Pancreas (tissue), 10 donors: ENCODE measurements around the gene FAM186B. TPM values are rescaled to one million over a fixed set of nuclear protein-coding genes. Genes with fewer than 3 reads are reported as not detected.

Experiments used
- ATAC-seq, 4 donors: fragments of 200-7000 bp; cut with Tn5 transposase; one replicate each; pipeline versions ENCODE4 v1.8.0 to v1.9.1; 2020; ENCODE audit warnings: mild to moderate bottlenecking in 4 of 4, moderate library complexity in 4 of 4
- DNase-seq, 6 donors: peaks; one replicate each; pipeline ENCODE4 v3.0.0-alpha.2; 2020
- FAIRE-seq: peaks from 2 replicates; lab custom pipeline; 2012; peaks lifted over from hg19 to GRCh38; lab: Jason Lieb, UNC
- H3K27ac ChIP-seq, 4 donors: fragments of 200-600 bp; sonication (generic); 1 replicate in 3 of 4; 2 replicates in 1 of 4; pipeline versions ENCODE4 v1.5.0 to v1.8.0; 2020
- H3K27me3 ChIP-seq, 4 donors: fragments of 200-600 bp; one replicate each; pipeline ENCODE4 v1.8.0; 2021
- H3K36me3 ChIP-seq, 3 donors: fragments of 200-600 bp; sonication (generic) in 1 of 3; one replicate each; pipeline versions ENCODE4 v1.5.0 to v1.8.0; 2020 to 2021
- H3K4me1 ChIP-seq, 3 donors: fragments of 200-600 bp; one replicate each; pipeline ENCODE4 v1.8.0; 2021
- H3K4me3 ChIP-seq, 4 donors: fragments of 200-600 bp; sonication (generic) in 2 of 4; one replicate each; pipeline versions ENCODE4 v1.5.0 to v1.8.0; 2020 to 2021
- H3K9me3 ChIP-seq, 4 donors: fragments of 200-600 bp; one replicate each; pipeline ENCODE4 v1.8.0; 2021
- CTCF ChIP-seq, 4 donors: fragments of 200-600 bp; sonication (generic) in 3 of 4; IDR thresholded peaks; one replicate each; pipeline versions ENCODE4 v1.5.0 to v1.8.0; 2021; ENCODE audit warnings: antibody characterized with exemption in 4 of 4
- WGBS, 2 donors: extraction: QIAGEN DNeasy Blood & Tissue Kit; methylation state at CpG; one replicate each; pipeline ENCODE4 v1.1.7; 2013; 5-methylcytosine and 5-hydroxymethylcytosine counted together
- intact Hi-C, 3 donors: fragments of 100-400 bp; cut with DNase I; formaldehyde crosslinking; loops; one replicate each; pipeline versions ENCODE4 v1.11.1 to v1.14.2; 2022
- polyA plus RNA-seq, 2 donors: library from polyadenylated mRNA; stranded (reverse); fragments of 200-250 nt; gene quantifications; one replicate each; pipeline ENCODE4 v1.2.3, GENCODE V29; 2013
- total RNA-seq, 6 donors: library from RNA; stranded (reverse); fragmentation: NEBNext Ultra II Directional in 4 of 6; extraction: Animal tissue kit (Norgen Biotek cat#: 25700) in 4 of 6; gene quantifications; one replicate each; pipeline versions ENCODE4 v1.2.1 to v1.2.4, GENCODE V29; 2021 to 2023
- donor health status: healthy with polysubstance abuse.
- donor health status: DM: no; HTN: no; CAD: no; lungs with moderate emphysema.
- donor health status: DM: no; HTN: no; CAD: no.
- donor health status: control.
- donor health status: control.
- donor health status: Bipolar disorder and iron deficiency.
- donor health status: DM: yes; HTN: yes; CAD: no.
- donor health status: DM: no; HTN: no; CAD: no.
- donor health status: DM: no; HTN: no; CAD: no.
- donor health status: DM: yes; HTN: yes; CAD: no.

FAM186B gene
- total and polyA plus RNA-seq, 8 donors, result 0.49 to 1.7 (median 0.74) TPM

GRCh38 chr12:49624921-49625577 is 19.6 kb upstream of the FAM186B start:
- H3K4me3 ChIP-seq, result no peak overlapping the region
- no peaks in the 10 kb centered on the region for H3K9me3 ChIP-seq
- no peak for ATAC-seq
- no peaks in the 10 kb centered on the region for H3K27me3 ChIP-seq
- intact Hi-C loops, result no loop called here
- 43 to 46% methylated on average over 4 of the region's 4 CpGs for WGBS, 2 donors
- FAIRE-seq, result no peak
- DNase-seq, result peak in 1 of 6 donors; percentile 47
- H3K27ac ChIP-seq, result no peak overlapping the region
- no peaks in the 10 kb centered on the region for H3K36me3 ChIP-seq
- TF ChIP-seq CTCF (IDR thresholded peaks at IDR 0.05), result no peak
- H3K4me1 ChIP-seq, result peaks cover 0 to 8% (median 4%) of the 10 kb centered on the region in 3 donors

DNA sequence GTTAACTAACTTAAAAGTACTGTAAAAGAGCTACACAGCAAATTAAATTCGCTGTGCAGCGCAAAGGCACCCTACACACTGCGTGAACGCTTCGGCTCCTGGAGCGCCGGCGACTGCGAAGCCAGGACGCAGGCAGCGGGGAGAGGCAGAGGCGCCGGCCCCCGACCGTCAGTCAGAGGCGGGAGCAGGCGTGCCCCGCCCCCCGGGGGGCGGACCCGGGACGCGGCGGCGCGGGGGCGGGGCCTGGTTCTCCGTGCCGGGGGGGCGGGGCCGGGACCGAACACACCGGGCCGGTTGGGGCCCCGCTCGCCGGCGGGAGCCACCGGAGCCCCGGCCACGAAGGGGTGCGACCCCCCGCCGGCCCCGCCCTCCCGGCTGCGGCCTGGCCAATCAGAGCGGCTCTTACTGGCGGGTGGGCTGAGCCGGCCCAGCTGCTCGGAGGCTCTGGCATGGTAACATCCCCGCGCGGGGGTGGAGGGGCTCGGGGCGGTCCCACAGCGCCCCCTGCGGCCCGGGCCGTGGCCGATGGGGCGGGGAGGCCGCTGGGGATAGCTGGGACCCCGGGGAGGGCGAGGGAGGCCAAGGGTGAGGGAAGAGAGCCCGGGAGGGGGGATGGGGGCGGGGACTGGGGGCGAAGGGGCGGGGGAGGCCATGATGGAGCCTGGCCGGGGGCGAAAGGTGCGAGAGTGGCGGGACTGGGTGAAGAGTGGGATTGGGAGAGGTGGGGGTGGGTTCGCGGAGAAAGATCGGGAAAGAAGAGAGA is 17.9 kb upstream of the FAM186B start, which contains the start of gene PRPF40B:
TSS of gene PRPF40B (plus strand) at position 420 of the 763 bp plus-strand sequence. CDS start at position 450, 30 bp downstream.
- Histone ChIP-seq H3K27me3 (no peaks in the 10 kb centered on the region), H3K27ac (peak within 1 kb of the TSS; percentile 62 to 86 (median 81)), H3K36me3 (no peaks in the 10 kb centered on the region), H3K4me3 (peak within 1 kb of the TSS; percentile 35 to 60 (median 46)), H3K4me1 (peaks cover 0 to 8% (median 4%) of the 10 kb centered on the region in 3 donors), H3K9me3 (no peaks in the 10 kb centered on the region)
- TF ChIP-seq CTCF (IDR thresholded peaks at IDR 0.05), result peak in 3 of 4 donors; percentile 14 to 41 (median 16)
- FAIRE-seq (no peak), ATAC-seq (peak; percentile 86 to 93 (median 90)), DNase-seq (peak; percentile 85 to 95 (median 90))
- intact Hi-C loops, result no loop called here
- WGBS, 2 donors, result 0 to 1% methylated on average over 45 to 76 of the region's 76 CpGs

- no peak for TF ChIP-seq CTCF (IDR thresholded peaks at IDR 0.05)
- FAIRE-seq (no peak), ATAC-seq (peak; percentile 37 to 66 (median 57)), DNase-seq (peak in 4 of 6 donors; percentile 44 to 68 (median 50))
- no peaks in the 10 kb centered on the region for H3K36me3 ChIP-seq
- intact Hi-C loops, result no loop called here
- H3K4me3 ChIP-seq, result peak overlapping the region; percentile 35 to 60 (median 46)
- no peaks in the 10 kb centered on the region for H3K9me3 ChIP-seq
- peaks cover 0 to 8% (median 4%) of the 10 kb centered on the region in 3 donors for H3K4me1 ChIP-seq
- WGBS, 2 donors, result 0 to 1% methylated on average over 22 of the region's 22 CpGs
- no peaks in the 10 kb centered on the region for H3K27me3 ChIP-seq
- H3K27ac ChIP-seq, result peak overlapping the region; percentile 62 to 86 (median 81)
Observed at GRCh38 chr12:49622501-49623141, 17.2 kb upstream of the FAM186B start.

- Histone ChIP-seq H3K27me3 (no peaks in the 10 kb centered on the region), H3K9me3 (no peaks in the 10 kb centered on the region), H3K4me1 (peaks cover 0 to 8% (median 4%) of the 10 kb centered on the region in 3 donors), H3K27ac (peak overlapping the region; percentile 62 to 86 (median 81)), H3K36me3 (no peaks in the 10 kb centered on the region), H3K4me3 (peak overlapping the region; percentile 35 to 60 (median 46))
- peak; percentile 7 to 26 (median 18) for ATAC-seq
- intact Hi-C loops, result no loop called here
- FAIRE-seq, result no peak
- no peak for TF ChIP-seq CTCF (IDR thresholded peaks at IDR 0.05)
- peak in 1 of 6 donors; percentile 26 for DNase-seq
- 5 to 10% methylated on average over 32 to 33 of the region's 33 CpGs for WGBS, 2 donors
Observed at GRCh38 chr12:49621651-49622500, 16.4 kb upstream of the FAM186B start.
